HG02852 (cell line): Measurements from ENCODE around the gene TBL1XR1.
"Not testable (repeated sequence)": the region's sequence is repeated elsewhere in the genome, so short reads cannot be mapped to it uniquely, and the experiment has no call there.

Source experiments
- ATAC-seq: cut with Tn5 transposase; IDR thresholded peaks from one replicate; pipeline ENCODE4 v1.9.1; 2021; ENCODE audit warnings: mild to moderate bottlenecking, moderate library complexity; ENCODE audit not compliant: unreplicated experiment

Gene TBL1XR1

DNA sequence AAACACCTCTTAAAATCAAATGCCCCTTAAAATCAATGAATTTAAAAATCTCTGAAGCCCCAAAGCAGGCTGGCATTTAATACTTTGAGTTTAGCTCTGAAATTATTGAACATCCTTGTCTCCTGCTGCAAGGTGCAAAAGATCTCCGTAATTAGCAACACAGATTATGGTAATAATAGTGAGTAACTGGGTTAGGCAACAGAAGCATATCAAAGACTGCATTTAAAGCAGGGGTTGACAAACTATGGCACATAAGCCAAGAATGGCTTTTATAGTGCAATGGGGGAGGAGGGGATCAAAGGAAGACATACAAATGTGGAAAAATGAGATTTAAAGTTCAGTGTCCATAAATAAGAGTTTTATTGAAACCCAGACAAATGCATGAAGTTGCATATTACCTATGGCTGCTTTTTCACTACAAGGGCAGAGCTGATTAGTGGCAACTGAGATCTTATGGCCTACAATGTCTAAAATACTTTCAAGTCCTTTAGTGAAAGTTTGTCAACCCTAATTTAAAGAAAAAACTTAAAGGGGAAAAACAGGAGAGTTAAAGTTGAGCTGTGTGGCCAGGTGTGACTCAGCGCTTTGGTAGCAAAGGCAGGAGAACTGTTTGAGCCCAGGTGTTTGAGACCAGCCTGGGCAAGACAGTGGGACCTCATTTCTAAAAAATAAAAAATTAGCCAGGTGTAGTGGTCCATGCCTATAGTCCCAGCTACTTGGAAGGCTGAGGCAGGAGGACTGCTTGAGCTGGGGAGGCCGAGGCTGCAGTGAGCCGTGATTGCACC lies 157.6 kb downstream of the TBL1XR1 start:
- ATAC-seq: no peak

DNA sequence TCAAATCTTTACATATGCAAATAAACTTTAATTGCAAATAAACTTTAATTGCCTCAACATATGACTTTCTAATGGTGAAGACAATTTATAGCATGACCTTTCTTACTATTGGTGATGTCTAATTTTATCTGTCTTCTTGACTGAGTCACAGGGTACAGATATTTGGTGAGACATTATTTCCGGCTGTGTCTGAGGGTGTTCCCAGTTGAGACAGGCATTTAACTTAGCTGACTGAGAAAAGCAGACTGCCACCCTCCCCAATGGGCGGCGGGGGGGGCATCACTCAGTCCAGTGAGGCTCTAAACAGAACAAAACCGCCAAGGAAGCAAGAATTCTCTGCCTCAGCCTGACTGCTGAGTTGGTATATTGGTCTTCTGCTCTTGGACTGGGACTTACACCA lies 160.0 kb downstream of the TBL1XR1 start:
- no peak for ATAC-seq

DNA sequence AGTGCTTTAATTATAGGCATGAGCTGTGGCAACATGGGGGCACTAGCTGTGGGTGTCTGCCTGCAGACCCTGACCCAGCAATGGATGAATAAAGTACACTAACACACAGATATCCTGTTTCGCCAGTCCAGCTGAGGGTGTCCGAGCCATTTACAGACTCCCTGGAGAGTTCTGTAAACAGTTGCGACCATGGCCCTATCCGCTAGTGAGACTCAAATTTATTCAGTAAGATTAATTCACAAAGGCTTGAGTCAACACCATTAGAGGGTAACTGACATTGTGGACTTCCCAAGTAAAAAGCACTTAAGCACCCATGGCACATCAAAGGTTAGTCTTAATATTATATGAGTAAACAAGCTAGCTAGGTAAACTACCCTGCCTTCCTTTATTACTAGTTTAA lies 161.6 kb downstream of the TBL1XR1 start:
- no peak for ATAC-seq

GRCh38 chr3:177034832-177035475 lies 162.3 kb downstream of the TBL1XR1 start:
- ATAC-seq: no peak

GRCh38 chr3:177026505-177027277 lies 170.6 kb downstream of the TBL1XR1 start:
- no peak for ATAC-seq

- ATAC-seq: no peak
These were observed 181.4 kb downstream of the TBL1XR1 start for GRCh38 chr3:177015881-177016280.

- ATAC-seq: no peak
These were observed 183.5 kb downstream of the TBL1XR1 start for GRCh38 chr3:177013681-177014280.

DNA sequence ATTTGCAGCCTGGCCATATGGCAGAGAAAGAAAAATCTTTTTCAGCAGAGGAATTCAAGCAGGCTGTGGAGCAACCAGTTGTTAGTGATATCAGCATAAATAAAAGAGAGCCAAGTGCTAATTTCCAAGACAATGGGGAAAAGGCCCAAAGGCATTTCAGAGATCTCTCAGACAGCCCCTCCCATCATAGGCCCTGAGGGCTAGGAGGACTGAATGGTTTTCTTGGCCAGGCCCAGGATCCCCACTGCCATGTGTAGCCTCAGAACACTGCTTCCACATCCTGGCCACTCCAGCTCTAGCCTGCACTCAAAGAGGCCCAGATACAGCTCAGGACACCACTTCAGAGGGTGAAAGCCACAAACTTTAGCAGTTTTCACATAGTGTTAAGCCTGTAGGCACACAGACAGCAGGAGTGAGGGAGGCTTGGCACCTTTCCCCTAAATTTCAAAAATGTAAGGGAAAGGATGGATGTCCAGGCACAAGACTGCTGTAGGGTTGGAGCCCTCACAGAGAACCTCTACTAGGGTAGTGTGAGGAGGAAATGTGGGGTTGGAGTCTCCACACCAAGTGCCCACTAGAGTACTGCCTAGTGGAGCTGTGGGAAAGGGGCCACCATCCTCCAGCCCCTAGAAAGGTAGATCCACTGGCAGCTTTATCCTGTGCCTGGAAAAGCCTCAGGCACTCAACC lies 191.4 kb downstream of the TBL1XR1 start:
- ATAC-seq: no peak

GRCh38 chr3:177000159-177000558 lies 197.1 kb downstream of the TBL1XR1 start:
- not testable (repeated sequence) for ATAC-seq

DNA sequence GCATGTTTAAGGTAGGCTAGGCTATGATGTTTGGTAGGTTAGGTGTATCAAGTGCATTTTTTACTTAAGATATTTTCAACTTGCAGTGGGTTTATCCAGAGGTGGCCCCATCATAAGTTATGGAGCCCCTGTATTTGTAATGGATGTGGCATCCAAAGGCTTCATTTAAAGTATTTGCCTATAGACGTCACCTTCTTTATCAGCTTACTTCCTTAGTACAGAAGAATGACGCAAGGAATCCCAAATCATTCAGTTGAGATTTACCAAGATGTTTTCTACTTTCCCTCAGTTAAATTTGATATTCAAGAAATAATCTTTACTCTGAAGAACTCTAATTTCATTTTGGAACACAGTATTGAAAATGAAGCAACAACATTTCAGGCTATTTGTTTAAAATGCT lies 201.3 kb downstream of the TBL1XR1 start:
- ATAC-seq: no peak

GRCh38 chr3:176994891-176995781 lies 202.1 kb downstream of the TBL1XR1 start:
- no peak for ATAC-seq

GRCh38 chr3:176994393-176994792 lies 202.9 kb downstream of the TBL1XR1 start:
- no peak for ATAC-seq

DNA sequence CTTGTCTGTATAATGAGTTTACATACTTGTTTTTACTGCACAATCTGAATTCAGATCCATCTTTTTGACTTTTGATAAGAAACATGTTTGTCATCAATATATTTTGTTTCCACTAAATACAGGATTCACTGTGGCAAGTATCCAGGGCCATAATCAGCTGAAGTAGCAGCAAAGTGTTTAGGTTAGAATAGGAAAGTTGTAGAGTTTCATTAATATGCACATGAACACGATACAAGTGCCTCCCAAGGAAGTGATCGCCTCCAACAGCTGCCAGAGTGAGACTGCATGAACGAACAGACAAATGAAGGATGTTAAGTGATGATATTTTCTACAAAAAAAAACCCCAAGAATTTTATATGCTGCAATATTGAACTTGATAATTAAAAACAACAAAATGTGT lies 204.3 kb downstream of the TBL1XR1 start:
- ATAC-seq: no peak

DNA sequence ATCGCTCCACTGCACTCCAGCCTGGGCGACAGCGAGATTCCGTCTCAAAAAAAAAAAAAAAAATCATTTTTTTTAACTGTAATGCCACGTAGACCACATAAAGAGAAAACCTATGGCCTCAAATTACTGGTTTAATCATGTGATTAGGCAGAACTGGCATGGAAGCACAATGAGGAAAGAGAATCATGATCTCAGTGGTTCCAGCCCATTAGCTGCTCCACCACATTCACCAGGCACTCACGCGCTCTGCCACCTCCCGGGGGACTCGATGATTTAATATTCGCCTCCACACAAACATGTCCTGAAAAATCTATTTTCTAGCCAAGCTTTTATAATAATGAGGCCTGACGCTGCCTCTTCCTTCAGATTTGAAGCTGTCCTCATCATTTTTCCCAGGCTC lies 204.7 kb downstream of the TBL1XR1 start:
- ATAC-seq: no peak

- no peak for ATAC-seq
These were observed 208.5 kb downstream of the TBL1XR1 start for GRCh38 chr3:176988795-176989194.

DNA sequence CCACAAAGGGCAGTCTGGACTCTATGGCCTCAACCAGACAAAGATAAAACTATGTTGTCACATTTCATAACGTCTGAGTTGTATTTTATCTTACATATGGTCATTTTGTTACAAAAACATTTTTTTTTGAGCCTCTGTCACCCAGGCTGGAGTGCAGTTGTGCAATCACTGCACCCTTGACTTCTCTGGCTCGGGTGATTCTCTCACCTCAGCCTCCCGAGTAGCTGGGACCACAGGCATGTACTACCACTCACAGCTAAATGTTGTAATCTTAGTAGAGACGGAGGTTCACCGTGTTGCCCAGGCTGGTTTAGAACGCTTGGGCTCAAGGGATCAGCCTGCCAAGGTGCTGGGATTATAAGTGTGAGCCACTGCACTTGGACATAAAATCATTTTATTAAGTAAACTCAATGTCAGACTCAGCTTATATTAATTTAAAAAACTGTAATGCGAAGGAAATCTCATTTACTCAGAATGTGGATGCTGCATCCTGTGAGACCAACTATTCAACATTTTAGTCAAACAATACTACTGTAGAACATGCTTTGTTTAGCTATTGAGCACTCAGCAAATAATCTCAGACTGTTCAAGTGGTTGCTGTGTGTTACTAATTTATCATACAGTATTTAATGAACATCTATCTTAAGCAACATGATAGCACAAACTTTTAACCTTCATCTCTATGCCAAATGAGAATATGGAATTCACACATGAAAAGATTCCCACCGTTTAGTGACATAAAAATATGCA lies 209.2 kb downstream of the TBL1XR1 start:
- no peak for ATAC-seq

DNA sequence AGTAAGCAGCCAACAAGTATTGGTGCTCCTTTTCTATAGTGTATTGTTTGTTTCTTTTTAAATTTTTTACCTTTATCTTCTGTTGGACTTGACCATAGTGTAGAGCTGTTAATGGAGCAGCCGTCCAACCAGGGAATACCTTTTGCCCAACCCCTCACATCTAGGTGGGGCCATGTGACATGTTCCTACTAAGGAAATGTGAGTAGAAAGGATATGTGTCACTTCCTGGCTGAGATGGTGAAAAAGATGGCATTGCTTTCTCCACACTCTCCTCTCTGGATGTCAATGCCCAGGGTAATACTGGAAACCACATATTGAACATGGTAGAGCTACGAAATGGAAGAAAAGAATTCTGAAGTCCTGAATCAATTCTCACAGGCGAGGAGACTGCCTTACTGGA lies 218.8 kb downstream of the TBL1XR1 start:
- ATAC-seq: no peak

DNA sequence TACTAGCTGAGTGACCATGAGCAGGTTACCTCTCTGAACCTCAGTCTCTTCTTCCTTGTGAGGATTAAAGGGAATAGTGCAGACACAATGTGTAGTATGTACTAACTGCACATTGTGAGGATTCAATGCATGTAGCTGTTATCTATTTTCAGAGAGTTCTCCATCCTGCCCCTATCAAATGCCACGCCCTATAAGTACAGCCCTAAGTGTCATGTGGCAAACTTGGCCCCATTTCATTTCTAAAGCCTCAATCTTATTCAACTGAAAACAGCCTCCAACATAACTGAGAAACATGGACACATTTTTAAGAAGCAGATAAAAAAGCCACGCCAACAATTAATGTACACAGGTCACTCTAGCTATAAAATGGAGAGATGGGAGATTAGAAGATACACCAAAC lies 220.0 kb downstream of the TBL1XR1 start:
- ATAC-seq: no peak

DNA sequence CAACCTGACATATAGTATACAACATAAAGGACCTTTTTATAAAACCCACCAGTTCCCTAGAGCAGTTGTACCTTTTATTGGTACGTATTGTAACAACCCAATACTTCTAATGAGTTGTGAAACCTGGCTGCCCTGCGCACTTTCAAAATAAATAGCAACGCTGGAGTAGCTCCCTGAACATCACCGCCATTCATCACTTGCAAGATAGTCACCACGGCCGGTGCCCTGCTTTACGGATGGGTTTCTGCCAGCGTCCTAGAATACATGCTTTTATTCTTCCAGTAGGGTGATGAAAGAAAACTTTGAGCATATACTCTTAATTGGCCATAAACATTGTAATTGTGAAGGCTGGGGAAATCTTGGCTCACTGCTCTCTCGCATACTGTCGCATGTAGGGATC lies 220.7 kb downstream of the TBL1XR1 start:
- no peak for ATAC-seq
